ENCODE results near the gene PCDH1.
A peak's percentile ranks its signal among the peaks of the same experiment; 100 is the strongest.
"Not testable (repeated sequence)": the region's sequence is repeated elsewhere in the genome, so short reads cannot be mapped to it uniquely, and the experiment has no call there.

PCDH1 gene

DNA sequence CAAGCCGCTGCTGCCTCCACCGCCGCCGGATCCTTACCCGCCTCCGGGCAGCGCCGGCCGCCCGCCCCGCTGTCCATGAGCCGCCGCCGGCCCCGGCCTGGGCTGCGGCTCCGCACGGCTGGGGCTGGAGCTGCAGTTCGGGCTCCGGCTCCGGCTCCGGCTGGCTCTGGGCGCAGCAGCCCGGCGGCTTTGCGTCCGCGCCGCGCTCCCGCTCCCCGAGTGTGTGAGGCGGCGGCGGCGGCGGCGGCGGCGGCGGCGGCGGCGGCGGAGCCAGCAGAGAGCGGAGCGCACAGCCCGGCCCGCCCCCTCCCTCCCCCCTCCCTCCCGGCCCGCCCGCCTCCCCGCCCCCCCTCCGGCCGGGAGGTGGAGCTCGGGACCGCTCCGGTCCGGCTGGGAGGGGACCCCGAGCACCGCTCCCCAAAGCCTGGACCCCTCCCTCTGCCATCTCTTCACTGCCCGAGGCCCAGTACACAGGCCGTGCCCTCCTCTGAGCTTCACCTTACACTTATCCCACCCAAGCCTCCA lies at the start of gene PCDH1:
Gene PCDH1, minus strand, starts transcription at position 225 of the 525 bp plus-strand sequence. Its CDS starts 148 bp downstream, at position 77.
- DNase-seq (ENCODE audit: low read depth, low spot score): no peak
- H3K27ac ChIP-seq: peak within 1 kb of the TSS; percentile 79

DNA sequence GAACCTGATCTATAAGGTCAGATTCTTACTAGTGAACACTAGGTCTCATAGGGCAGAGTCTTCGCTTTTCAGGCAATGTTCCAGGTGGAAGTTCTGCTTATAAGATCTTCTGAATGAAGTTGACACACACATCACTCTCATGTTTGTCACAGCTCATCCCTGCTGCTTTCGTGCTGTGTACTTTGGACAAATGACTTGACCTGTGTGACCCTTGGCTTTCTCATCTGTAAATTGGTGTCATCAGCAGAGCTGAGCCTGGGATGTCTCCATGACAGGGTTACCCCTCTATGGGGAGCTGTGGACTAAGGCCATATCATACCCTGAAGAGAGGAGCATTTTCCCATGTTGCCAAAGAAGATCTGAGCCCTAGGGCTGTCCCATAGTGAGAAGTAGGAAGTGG lies 48.2 kb upstream of the PCDH1 start:
- no peak overlapping the region for H3K27ac ChIP-seq
- DNase-seq (ENCODE audit: low read depth, low spot score): no peak

DNA sequence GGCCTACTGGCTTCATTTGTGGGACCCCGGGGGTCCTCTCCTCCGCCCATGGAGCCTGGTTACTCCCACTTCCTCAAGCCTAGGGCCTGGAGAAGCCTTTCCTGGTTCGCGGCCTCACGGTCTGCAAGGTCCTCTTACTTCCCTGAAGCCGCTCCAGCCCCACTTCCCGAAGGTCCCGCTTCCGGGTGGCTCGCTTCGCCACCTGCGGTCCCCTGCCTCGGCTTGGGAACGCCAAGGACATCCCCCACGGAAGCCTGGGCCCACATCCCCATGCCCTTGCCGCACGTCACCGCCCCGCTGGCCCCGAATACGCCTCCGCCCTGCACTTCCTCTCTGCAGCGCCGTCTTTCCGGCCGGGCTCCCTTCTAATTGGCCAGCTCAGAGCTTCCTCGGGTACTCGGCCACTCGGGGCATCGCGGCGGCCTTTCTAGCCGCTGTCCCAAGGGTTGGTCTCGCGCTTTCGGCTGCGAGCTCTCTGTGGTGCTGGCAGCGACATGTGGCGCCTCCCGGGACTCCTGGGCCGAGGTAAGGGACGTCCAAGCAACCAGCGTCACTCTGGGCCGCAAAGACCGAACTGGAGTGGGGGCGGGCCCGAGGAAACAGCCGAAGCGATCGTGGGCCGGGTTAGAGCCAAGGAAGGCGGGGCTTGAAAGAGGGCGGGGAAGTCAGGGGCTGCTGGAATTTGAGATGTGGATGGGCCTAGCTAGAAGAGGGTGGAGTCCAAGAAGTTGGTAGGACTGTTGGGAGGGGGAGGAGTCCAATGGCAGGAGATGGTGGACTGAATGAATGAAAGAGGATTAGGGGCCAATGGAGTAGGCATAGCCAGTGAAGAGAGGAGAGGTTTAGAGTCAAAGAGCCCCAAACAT lies 45.5 kb upstream of the PCDH1 start, which contains the start of gene DELE1:
Gene DELE1, plus strand, starts transcription at position 424 of the 866 bp plus-strand sequence. Its CDS starts 71 bp downstream, at position 495.
- peak; percentile 48 for DNase-seq (ENCODE audit: low read depth, low spot score)
- peak within 1 kb of the TSS; percentile 92 for H3K27ac ChIP-seq

DNA sequence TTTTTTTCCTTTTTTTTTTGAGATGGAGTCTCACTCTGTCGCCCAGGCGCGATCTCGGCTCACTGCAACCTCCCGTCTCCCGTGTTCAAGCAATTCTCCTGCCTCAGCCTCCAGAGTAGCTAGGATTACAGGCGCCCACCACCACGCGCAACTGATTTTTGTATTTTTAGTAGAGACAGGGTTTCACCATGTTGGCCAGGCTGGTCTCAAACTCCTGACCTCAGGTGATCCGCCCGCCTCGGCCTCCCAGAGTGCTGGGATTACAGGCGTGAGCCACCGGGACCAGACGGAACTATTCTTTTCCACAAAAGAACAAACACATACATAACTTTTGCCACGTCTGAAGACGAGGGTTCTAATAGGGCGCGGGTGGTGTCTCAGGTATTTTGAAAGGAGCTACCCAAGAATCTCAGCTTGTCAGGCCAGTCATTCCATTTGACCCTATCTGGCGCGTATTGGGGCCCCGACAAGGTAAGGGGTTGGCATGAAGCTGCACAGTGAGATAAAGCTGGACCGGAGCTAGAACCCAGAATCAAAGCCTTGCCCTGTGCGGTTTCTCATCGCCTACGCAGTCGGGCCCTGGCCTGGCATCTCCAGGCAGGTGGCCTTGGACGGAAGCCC lies 44.7 kb upstream of the PCDH1 start:
- not testable (repeated sequence) for DNase-seq (ENCODE audit: low read depth, low spot score)

GRCh38 chr5:141920771-141921170 lies 42.6 kb upstream of the PCDH1 start:
- DNase-seq (ENCODE audit: low read depth, low spot score): no peak
- H3K27ac ChIP-seq: no peak overlapping the region

More for the DNA sequence above, 44.7 kb upstream of the PCDH1 start:
- H3K27ac ChIP-seq: peak overlapping the region; percentile 92

- DNase-seq (ENCODE audit: low read depth, low spot score): no peak
- H3K27ac ChIP-seq: no peak overlapping the region
These were observed 41.3 kb upstream of the PCDH1 start for GRCh38 chr5:141919218-141920119.

DNA sequence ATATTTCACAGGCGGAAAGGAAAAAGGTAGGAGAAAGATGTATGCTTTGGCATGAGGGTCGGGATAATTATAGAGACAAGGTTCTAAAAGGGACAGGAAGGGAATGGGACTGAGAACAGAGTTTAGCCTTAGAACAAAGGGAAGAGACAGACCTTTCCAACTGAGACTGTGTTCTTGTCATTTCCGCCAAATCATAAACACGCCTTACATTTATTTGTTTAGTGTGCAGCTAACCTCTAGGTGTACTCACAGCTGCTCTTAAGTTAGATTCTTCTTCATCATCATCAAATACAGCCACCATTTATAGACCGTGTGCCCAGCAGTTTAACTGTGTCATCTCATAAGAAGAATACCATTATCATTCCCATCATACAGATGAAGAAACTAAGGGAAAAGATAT lies 39.5 kb upstream of the PCDH1 start:
- DNase-seq (ENCODE audit: low read depth, low spot score): no peak
- H3K27ac ChIP-seq: no peak overlapping the region

DNA sequence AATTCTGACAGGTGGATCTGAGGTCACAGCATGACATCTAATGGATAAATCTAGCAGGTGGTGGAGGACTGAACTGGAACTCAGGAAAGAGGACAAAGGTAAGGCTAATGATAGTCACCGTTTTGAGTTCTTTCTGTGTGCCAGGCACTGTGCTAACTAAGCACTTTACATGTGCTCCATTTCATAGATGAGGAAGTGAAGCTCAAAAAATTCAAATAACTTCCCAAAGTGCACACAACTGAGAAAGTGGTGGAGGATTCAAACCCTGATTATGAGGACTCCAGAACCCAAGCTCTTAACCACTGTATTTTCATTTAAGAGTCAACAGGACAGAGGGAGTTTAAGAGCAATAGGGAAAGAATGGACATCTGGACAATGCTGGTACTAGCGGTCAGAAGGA lies 38.3 kb upstream of the PCDH1 start:
- no peak overlapping the region for H3K27ac ChIP-seq
- no peak for DNase-seq (ENCODE audit: low read depth, low spot score)

DNA sequence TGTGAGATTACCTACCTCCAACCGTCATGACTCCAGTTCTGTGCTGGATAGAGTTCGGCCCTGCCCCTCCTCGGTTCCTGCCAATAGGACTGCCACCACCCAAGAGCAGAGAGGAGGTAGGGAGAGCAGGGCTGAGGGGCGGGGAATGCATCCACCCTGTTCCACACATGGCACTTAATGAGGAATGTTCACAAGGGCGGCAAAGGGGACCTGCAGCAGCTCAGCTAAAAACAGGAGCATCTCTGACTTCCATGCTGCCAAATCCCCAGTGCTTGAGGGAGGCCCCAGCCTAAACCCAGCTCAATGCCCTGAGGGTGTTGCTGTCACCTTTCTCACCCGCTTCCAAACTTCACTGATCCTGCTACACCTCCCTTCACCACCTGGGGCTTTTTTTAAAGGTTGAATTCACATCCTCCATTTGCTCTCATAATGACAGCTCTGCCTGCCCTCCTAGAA lies 37.7 kb upstream of the PCDH1 start:
- no peak for DNase-seq (ENCODE audit: low read depth, low spot score)
- no peak overlapping the region for H3K27ac ChIP-seq

- DNase-seq (ENCODE audit: low read depth, low spot score): no peak
- no peak overlapping the region for H3K27ac ChIP-seq
These were observed 36.6 kb upstream of the PCDH1 start for GRCh38 chr5:141914797-141915196.

DNA sequence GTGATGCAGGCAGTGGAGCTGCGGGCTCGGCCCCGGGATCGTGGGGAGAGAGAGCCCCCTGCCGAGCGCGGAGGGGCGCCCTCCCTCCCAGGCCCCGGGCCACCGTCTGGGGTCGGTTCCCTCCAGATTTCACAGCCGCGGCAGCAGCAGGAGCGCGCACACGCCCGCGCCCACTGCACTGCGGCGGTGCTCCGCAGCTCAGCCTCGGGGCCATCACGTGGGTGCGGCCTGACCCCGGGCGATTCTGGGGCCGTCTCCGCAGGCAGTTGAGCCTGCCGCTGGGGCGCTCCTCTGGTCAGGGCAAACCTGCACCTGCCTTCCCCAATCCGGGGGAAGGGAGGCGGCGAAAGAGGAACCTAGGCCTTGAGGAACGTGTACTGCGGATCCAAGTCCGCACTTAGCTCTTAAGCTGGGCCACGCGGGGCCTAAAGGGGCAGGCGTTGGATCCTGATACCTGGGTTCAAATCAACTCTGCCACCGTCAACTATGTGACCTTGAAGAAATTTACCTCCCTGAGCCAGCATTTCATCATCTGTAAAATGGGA lies 36.1 kb upstream of the PCDH1 start:
- DNase-seq (ENCODE audit: low read depth, low spot score): no peak
- H3K27ac ChIP-seq: no peak overlapping the region

- no peak for DNase-seq (ENCODE audit: low read depth, low spot score)
These were observed 35.5 kb upstream of the PCDH1 start for GRCh38 chr5:141913560-141914198.

DNA sequence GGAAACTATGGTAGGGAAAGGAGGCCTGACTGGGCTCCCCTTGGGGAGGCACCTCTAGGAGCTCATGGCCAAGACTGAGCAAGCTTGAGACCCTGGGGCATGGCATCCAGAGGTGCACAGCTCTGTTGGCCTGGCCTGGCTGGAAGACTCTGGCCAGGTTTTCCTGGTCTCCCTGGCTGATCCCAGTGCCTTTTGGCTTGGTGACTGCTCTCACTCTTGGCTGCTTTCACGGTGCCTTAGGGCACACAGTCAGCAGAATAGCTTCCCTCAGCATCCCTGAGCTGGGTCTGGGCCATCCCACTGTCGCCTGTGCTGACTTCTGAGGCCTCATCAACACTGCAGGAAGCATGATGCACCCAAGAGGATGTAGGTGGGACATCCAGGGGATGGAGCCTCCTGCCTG lies 32.1 kb upstream of the PCDH1 start:
- DNase-seq (ENCODE audit: low read depth, low spot score): no peak
- H3K27ac ChIP-seq: no peak overlapping the region

More at GRCh38 chr5:141913560-141914198, 35.5 kb upstream of the PCDH1 start:
- no peak overlapping the region for H3K27ac ChIP-seq

GRCh38 chr5:141909212-141909611 lies 31.0 kb upstream of the PCDH1 start:
- no peak for DNase-seq (ENCODE audit: low read depth, low spot score)
- no peak overlapping the region for H3K27ac ChIP-seq

GRCh38 chr5:141908796-141909195 lies 30.6 kb upstream of the PCDH1 start:
- H3K27ac ChIP-seq: no peak overlapping the region
- DNase-seq (ENCODE audit: low read depth, low spot score): no peak

DNA sequence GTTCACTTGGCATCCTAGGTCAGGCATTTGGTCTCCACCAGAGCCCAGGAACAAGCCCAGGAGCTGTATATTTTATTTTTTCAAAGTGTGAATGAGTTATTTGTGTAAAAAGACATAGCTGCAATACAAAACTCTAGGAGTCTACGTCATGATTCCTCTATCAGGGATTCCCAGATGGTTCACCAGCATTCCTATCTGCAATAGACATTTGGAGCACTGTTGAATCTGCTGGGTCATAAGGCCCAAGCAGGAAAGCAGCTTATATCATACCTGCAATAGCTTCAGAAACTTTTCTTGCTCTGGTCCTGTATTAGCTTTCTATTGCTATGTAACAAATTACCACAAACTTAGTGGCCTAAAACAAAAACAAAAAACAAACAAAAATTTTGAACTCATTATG lies 28.8 kb upstream of the PCDH1 start:
- no peak for DNase-seq (ENCODE audit: low read depth, low spot score)
- H3K27ac ChIP-seq: no peak overlapping the region

GRCh38 chr5:141906517-141906916 lies 28.3 kb upstream of the PCDH1 start:
- no peak for DNase-seq (ENCODE audit: low read depth, low spot score)
- H3K27ac ChIP-seq: no peak overlapping the region

DNA sequence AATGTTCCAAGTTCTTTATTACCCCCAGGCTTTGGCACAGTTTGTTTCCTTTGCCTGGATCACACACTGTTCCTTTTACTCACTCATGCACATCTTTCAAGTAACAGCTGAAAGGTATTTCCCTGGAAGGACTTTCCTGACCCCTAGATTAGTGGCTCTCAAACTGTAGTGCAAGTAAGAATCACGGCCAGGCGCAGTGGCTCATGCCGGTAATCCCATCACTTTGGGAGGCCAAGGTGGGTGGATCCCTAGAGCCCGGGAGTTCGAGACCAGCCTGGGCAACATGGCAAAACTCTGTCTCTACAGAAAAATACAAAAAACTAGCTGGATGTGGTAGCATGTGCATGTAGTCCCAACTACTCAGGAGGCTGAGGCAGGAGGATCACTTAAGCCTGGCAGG lies 26.3 kb upstream of the PCDH1 start:
- DNase-seq (ENCODE audit: low read depth, low spot score): no peak

DNA sequence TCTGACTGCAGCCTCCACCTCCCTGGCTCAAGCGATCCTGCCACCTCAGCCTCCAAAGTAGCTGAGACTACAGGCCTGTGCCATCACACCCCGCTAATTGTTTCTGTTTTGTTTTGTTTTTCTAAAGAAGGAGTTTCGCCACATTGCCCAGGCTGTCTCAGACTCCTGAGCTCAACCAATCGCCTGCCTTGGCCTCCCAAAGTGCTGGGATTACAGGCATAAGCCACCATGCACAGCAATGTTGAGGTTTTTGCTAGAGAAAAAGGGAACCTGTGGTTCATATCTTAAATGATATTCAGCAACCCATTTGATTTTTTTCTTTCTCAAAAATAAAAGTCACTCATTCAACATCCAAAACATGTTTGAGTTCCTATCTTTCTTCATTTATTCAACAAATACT lies 25.1 kb upstream of the PCDH1 start:
- DNase-seq (ENCODE audit: low read depth, low spot score): no peak
- H3K27ac ChIP-seq: no peak overlapping the region

More for the DNA sequence above, 26.3 kb upstream of the PCDH1 start:
- no peak overlapping the region for H3K27ac ChIP-seq

Data from epithelial cell of prostate (primary cell).